Astrocyte (in vitro differentiated cells and primary cell): ENCODE measurements around the gene CNOT4. TPM values are rescaled to one million over a fixed set of nuclear protein-coding genes. Genes with fewer than 3 reads are reported as not detected.

Experiments
- DNase-seq: peaks from one replicate; pipeline ENCODE4 v3.0.0-alpha.2; 2010; ENCODE audit warnings: low read depth
- FAIRE-seq: peaks from 2 replicates; lab custom pipeline; 2011; peaks lifted over from hg19 to GRCh38; lab: Jason Lieb, UNC
- H2AFZ ChIP-seq: 2 replicates; pipeline ENCODE4 v1.6.0; 2012; ENCODE audit warnings: low read depth, low read length, inconsistent platforms
- H3K27ac ChIP-seq: 2 replicates; pipeline ENCODE4 v1.5.1; 2011; ENCODE audit warnings: low read depth, low read length, inconsistent platforms
- H3K27me3 ChIP-seq: 2 replicates; pipeline ENCODE4 v1.6.0; 2011; ENCODE audit warnings: low read length, inconsistent platforms; ENCODE audit not compliant: insufficient read depth
- H3K36me3 ChIP-seq: 2 replicates; pipeline ENCODE4 v1.5.1; 2011; ENCODE audit warnings: low read length, inconsistent platforms; ENCODE audit not compliant: insufficient read depth
- H3K4me1 ChIP-seq: 2 replicates; pipeline ENCODE4 v1.5.1; 2011; ENCODE audit warnings: low read length, inconsistent platforms; ENCODE audit not compliant: insufficient read depth
- H3K4me2 ChIP-seq: 2 replicates; pipeline ENCODE4 v1.6.0; 2012; ENCODE audit warnings: low read length, inconsistent platforms
- H3K4me3 ChIP-seq: 2 replicates; pipeline ENCODE4 v1.5.1; 2011; ENCODE audit warnings: low read depth, mild to moderate bottlenecking, low read length, inconsistent platforms; ENCODE audit not compliant: insufficient read depth
- H3K79me2 ChIP-seq: 2 replicates; pipeline ENCODE4 v1.6.0; 2012; ENCODE audit warnings: mild to moderate bottlenecking, low read length, inconsistent platforms; ENCODE audit not compliant: insufficient read depth
- H3K9ac ChIP-seq: 2 replicates; pipeline ENCODE4 v1.6.0; 2012; ENCODE audit warnings: mild to moderate bottlenecking, low read length, inconsistent platforms
- H3K9me3 ChIP-seq: 2 replicates; pipeline ENCODE4 v1.5.1; 2012; ENCODE audit warnings: low read depth, mild to moderate bottlenecking, low read length, inconsistent platforms; ENCODE audit not compliant: insufficient read depth
- H4K20me1 ChIP-seq: 2 replicates; pipeline ENCODE4 v1.6.0; 2012; ENCODE audit warnings: low read length, inconsistent platforms; ENCODE audit not compliant: insufficient read depth
- H3K27ac Mint-ChIP-seq: one replicate; pipeline ENCODE4 v1.8.0; 2021; ENCODE audit warnings: mild to moderate bottlenecking, mixed read lengths; ENCODE audit not compliant: unreplicated experiment
- H3K27me3 Mint-ChIP-seq: one replicate; pipeline ENCODE4 v1.8.0; 2021; ENCODE audit warnings: low read depth, mixed read lengths; ENCODE audit not compliant: unreplicated experiment
- H3K36me3 Mint-ChIP-seq: one replicate; pipeline ENCODE4 v1.8.0; 2021; ENCODE audit warnings: low read depth, mixed read lengths; ENCODE audit not compliant: unreplicated experiment
- H3K4me1 Mint-ChIP-seq: one replicate; pipeline ENCODE4 v1.8.0; 2021; ENCODE audit warnings: low read depth, mixed read lengths; ENCODE audit not compliant: unreplicated experiment
- H3K4me3 Mint-ChIP-seq: one replicate; pipeline ENCODE4 v1.8.0; 2021; ENCODE audit warnings: mild to moderate bottlenecking, moderate library complexity, mixed read lengths; ENCODE audit not compliant: unreplicated experiment
- H3K9me3 Mint-ChIP-seq: one replicate; pipeline ENCODE4 v1.8.0; 2021; ENCODE audit warnings: mild to moderate bottlenecking, mixed read lengths; ENCODE audit not compliant: unreplicated experiment
- EZH2 ChIP-seq: IDR thresholded peaks from 2 replicates; pipeline ENCODE4 v1.6.1; 2012; ENCODE audit warnings: mild to moderate bottlenecking, low read length, inconsistent platforms; ENCODE audit not compliant: insufficient read depth
- total RNA-seq: library from RNA; stranded (reverse); gene quantifications from 2 replicates; pipeline ENCODE4 v1.2.1, GENCODE V29; 2021
- TF ChIP-seq, protein P1 (sequence below): IDR thresholded peaks from 2 replicates; pipeline ENCODE4 v1.5.1; 2011; ENCODE audit warnings: low read depth, mild to moderate bottlenecking, inconsistent platforms, low read length, moderate library complexity; ENCODE audit not compliant: insufficient read depth

CNOT4 gene
- total RNA-seq, 1 donor from 2014 or later = 24.9 TPM

DNA sequence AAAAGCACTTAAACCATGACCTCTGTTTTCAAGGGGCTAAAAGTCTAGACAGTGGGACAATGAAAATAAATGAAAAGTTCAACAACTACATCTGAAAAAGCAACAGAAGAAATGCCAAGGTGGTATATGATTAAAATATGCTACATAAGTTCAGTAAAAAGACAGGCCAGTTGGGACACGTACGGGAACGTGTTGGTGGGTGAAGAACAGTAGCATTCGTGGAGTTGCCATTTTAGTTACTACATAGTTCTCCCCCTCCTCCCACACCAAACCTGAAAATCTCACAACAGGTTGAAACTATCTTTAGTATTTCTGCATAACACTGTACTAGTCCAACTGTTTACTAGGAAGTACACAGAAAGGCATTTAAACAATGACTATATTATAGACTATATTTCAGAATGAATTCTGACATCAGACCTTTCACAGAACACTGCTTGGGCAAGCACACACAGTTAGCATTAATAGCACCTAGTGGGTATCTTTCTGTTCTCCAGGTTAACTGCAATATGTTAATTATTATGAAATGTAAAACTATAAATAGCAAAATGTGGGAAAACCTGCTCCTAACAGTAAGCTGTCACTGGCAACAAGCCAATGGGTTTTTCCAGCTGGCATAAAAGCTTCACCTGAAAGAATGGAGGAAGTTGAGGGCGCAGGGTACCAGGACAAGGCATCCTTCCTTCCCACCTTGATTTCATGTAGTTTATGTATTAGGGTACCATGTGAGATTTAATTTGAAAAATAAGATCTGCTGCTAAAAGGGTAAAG, 141.3 kb downstream of the CNOT4 start:
- Mint-ChIP-seq H3K36me3 (peaks cover 4% of the 10 kb centered on the region), H3K4me3 (no peak overlapping the region)
- FAIRE-seq = no peak

DNA sequence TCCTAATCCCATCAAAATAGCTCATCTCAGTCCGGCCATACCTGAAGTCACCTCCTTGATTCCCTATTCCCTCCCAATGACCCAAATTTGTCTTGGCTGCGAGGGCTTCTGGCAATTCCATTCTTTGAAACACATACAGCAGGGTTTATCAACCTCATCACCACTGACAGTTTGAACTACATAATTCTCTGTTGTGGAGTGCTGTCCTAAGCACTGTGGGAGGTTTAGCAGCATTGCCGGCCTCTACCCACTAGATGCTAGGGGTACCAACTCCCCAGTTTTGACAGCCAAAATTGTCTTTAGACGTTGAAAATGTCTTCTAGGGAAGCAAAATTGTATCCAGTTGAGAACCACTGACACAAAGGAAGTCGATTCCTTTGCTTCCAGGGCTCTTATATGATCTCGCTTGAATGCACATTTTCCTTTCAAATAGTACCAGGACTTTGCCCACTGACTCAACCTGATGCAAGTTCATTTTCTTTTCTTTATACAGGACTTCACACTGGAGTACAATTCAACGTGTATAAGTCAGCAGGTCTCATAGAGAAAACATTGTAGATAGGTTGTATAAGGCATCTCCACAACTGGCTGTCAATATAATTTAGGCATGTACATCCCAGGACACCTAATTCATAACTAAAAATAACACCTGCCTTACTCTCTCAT, 142.9 kb downstream of the CNOT4 start:
- Mint-ChIP-seq H3K27ac (no peak overlapping the region), H3K9me3 (no peaks in the 10 kb centered on the region), H3K36me3 (peaks cover 14% of the 10 kb centered on the region), H3K4me1 (no peaks in the 10 kb centered on the region), H3K4me3 (no peak overlapping the region), H3K27me3 (no peaks in the 10 kb centered on the region)
- no peak for FAIRE-seq
- TF ChIP-seq EZH2 = no peak
- TF ChIP-seq, protein P1, sequence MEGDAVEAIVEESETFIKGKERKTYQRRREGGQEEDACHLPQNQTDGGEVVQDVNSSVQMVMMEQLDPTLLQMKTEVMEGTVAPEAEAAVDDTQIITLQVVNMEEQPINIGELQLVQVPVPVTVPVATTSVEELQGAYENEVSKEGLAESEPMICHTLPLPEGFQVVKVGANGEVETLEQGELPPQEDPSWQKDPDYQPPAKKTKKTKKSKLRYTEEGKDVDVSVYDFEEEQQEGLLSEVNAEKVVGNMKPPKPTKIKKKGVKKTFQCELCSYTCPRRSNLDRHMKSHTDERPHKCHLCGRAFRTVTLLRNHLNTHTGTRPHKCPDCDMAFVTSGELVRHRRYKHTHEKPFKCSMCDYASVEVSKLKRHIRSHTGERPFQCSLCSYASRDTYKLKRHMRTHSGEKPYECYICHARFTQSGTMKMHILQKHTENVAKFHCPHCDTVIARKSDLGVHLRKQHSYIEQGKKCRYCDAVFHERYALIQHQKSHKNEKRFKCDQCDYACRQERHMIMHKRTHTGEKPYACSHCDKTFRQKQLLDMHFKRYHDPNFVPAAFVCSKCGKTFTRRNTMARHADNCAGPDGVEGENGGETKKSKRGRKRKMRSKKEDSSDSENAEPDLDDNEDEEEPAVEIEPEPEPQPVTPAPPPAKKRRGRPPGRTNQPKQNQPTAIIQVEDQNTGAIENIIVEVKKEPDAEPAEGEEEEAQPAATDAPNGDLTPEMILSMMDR = no peak
- peaks cover 3% of the 10 kb centered on the region for H3K36me3 ChIP-seq
- DNase-seq = no peak
- H3K4me1 ChIP-seq = no peaks in the 10 kb centered on the region
- no peak overlapping the region for H2AFZ ChIP-seq
- no peak overlapping the region for H3K4me2 ChIP-seq
- H3K27me3 ChIP-seq = no peaks in the 10 kb centered on the region
- H3K27ac ChIP-seq = no peak overlapping the region
- no peaks in the 10 kb centered on the region for H3K9me3 ChIP-seq
- H3K4me3 ChIP-seq = no peak overlapping the region
- peaks cover 18% of the 10 kb centered on the region for H4K20me1 ChIP-seq
- no peaks in the 10 kb centered on the region for H3K79me2 ChIP-seq
- H3K9ac ChIP-seq = no peak overlapping the region

More for the DNA sequence above, 141.3 kb downstream of the CNOT4 start:
- H3K9me3 ChIP-seq = no peaks in the 10 kb centered on the region
- TF ChIP-seq, protein P1 = no peak
- no peak for TF ChIP-seq EZH2
- no peak overlapping the region for H3K4me3 ChIP-seq
- no peaks in the 10 kb centered on the region for H3K79me2 ChIP-seq
- peaks cover 18% of the 10 kb centered on the region for H4K20me1 ChIP-seq
- Mint-ChIP-seq H3K4me1 (no peaks in the 10 kb centered on the region), H3K9me3 (no peaks in the 10 kb centered on the region), H3K27ac (no peak overlapping the region), H3K27me3 (no peaks in the 10 kb centered on the region)
- H3K36me3 ChIP-seq = peaks cover 3% of the 10 kb centered on the region
- no peak overlapping the region for H3K9ac ChIP-seq
- no peaks in the 10 kb centered on the region for H3K4me1 ChIP-seq
- no peak overlapping the region for H3K27ac ChIP-seq
- no peaks in the 10 kb centered on the region for H3K27me3 ChIP-seq
- no peak overlapping the region for H3K4me2 ChIP-seq
- no peak for DNase-seq
- no peak overlapping the region for H2AFZ ChIP-seq
